Kidney glomerular epithelial cell (primary cell): Measurements from ENCODE around the gene ILF3.

Source experiments
- DNase-seq: peaks from one replicate; lab custom pipeline; 2025; lab: John Stamatoyannopoulos, UW

The ILF3 gene

GRCh38 chr19:10653732-10654609 lies at the start of gene ILF3:
Gene ILF3, plus strand, starts transcription at chr19:10654346. Its CDS starts 16,260 bp downstream, at chr19:10670606.
- DNase-seq, result peak; percentile 98

DNA sequence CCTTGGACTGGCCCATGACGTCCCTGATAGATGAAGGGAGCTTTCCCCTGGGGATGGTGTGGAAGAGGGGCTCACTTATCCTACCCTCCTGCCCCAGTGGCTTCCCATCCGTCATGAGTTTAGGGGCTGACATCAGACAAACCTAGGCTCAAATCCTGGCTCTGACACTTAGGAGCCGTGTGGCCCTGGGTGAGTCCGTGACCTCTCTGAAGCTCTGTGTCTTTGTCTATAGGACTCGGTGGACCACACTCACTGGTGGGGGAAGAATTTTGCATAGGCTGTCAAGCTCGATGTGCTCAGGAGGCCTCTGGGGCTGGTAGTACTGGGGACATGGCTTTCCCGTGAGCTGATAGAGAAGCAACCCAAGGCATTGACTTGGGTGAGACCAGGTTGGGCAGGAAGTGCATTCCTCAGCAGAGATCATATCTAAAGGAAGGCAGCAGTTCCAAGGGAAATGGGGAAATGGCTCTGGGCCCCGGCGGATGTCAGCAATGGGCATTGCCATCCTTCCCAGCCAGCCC lies 49.6 kb upstream of the ILF3 start:
- no peak for DNase-seq

DNA sequence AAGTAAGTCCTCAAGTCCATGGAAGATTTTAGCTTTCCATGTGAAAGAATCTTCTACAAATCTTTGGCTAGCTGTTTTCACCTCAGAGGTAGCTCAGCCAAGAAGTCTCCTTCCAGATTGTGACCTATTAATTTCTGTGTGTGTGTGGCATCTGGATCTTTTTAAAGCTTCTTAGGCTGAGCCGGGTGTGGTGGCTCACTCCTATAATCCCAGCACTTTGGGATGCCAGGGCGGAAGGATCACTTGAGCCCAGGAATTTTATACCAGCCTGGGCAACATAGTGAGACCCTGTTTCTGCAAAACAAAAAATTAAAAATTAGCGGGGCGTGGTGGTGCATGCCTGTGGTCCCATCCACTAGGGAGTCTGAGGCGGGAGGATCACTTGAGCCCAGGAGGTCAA lies 42.2 kb upstream of the ILF3 start:
- DNase-seq, result no peak

GRCh38 chr19:10612499-10613119 lies 41.5 kb upstream of the ILF3 start:
- no peak for DNase-seq

DNA sequence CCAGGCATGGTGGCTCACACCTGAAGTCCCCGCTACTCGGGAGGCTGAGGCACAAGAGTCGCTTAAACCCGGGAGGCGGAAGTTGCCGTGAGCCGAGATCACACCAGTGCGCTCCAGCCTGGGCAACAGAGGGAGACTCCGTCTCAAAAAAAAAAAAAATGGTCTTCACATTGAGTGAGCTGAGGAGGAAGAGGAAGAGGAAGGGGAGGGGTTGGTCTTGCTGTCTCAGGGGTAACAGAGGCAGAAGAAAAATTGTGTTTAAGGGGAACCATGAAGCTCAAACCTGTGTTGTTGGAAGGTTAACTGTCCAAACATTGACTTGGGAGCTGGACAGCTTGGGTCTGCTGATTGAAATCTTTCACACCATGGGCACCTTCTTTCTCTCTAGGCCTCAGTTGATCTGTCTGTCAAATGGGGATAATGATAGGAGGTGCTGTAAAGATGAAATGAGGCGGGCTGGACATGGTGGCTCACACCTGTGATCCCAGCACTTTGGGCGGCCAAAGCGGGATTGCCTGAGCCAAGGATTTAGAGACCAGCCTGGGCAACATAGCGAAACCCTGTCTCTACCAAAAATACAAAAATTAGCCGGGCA lies 38.6 kb upstream of the ILF3 start:
- no peak for DNase-seq

GRCh38 chr19:10617409-10618121 lies 36.6 kb upstream of the ILF3 start:
- DNase-seq, result peak; percentile 51

DNA sequence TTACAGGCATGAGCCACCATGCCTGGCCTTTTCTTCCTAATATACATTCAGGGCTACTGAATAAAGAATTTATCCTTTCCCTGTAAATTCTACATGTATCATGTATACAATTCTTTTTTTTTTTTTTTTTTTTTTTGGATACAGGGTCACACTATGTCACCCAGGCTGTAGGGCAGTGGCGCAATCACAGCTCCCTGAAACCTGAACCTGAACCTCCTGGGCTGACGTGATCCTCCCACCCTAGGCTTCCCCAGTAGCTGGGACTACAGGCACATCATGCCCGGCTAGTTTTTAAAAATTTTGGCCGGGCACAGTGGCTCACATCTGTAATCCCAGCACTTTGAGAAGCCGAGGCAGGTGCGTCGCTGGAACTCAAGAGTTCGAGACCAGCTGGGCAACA lies 35.3 kb upstream of the ILF3 start:
- DNase-seq, result no peak

DNA sequence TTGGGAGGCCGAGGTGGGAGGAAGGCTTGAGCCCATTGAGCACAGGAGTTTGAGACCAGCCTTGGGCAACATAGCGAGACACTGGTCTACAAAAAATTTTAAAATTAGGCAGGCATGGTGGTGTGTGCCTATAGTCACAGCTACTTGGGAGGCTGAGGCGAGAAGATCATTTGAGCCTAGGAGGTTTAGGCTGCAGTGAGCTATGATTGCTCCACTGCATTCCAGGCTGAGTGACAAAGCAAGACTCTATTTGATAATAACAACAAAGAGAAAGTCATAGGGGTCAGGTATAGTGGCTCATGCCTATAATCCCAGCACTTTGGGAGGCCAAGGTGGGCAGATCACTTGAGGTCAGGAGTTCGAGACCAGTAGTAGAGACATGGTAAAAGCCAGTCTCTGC lies 33.4 kb upstream of the ILF3 start:
- no peak for DNase-seq

GRCh38 chr19:10621966-10622365 lies 32.2 kb upstream of the ILF3 start:
- DNase-seq, result no peak

DNA sequence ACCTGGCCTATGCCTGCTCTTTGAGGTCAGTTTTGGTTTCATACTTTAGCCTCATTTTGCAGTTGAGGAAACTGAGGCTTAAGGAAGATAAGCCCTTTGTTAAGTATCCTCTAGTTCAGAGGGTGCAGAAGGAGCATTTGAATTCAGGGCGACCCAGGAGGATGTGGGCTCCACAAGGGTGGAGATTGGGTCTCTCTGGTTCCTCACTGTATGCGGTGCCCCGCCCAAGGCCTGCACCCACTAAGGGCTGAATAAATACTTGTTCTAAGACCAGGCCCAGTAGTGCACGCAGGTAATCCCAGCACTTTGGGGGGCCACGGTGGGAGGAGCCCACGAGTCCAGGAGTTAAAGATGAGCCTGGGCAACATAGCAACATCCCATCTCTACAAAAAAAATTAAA lies 29.6 kb upstream of the ILF3 start:
- no peak for DNase-seq

DNA sequence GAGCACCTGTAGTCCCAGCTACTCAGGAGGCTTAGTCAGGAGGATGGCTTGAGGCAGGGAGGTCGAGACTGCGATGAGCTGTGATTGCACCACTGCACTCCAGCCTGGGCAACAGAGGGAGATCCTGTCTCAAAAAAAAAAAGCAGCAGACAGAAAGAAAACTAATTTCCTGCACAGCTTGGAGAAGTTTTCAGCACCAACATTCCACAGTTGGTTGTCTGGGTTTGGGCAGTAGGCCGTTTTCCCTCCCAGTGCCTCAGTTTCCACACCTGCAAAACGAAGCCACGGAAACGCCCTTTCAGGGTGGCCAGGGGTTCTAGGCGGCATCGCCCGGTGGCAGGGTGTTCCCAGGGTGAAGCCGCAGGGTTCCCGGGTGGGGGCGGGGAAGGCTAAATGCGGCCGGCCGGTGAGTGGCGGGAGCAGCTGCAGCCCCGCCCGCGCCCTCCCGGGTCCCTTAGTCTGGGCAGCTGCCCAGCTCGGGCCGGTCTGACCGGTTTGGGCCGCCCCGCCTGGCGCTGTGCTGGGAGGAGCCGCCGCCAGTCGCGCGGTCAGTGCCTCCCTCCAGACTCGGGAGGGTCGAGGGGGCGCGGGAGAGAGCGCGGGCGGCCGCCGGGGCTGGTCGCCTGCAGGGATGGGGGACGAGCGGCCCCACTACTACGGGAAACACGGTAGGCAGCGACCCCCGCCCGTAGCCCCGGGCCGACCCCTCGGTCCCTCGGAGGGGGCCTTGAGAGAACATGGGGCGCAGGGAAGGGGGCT lies 29.0 kb upstream of the ILF3 start, which contains the start of gene SLC44A2:
TSS of gene SLC44A2 (plus strand) at position 551 of the 759 bp plus-strand sequence. CDS start at position 632, 81 bp downstream.
- DNase-seq, result no peak

DNA sequence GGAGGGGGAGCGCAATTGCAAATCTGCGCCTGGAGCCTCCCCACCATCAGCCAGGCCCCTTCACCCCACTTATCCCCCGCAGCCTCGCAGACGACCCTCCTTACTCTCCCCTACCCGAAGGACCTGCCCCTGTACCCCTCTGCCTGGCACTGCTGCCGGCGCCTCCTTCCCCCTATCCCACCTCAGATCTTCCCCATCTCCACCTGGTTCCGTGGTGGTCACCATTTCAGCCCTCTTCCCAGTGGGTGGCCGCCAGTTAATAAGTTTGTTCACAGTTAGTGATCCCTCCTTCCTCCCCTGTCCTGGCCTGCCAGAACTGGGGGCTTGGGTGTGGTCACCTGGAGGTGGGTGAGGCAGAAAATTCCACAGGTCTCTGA lies 28.4 kb upstream of the ILF3 start:
- no peak for DNase-seq

- no peak for DNase-seq
Measured at GRCh38 chr19:10631874-10632273, 22.3 kb upstream of the ILF3 start.

- DNase-seq, result no peak
Measured at GRCh38 chr19:10634430-10634829, 19.7 kb upstream of the ILF3 start.

DNA sequence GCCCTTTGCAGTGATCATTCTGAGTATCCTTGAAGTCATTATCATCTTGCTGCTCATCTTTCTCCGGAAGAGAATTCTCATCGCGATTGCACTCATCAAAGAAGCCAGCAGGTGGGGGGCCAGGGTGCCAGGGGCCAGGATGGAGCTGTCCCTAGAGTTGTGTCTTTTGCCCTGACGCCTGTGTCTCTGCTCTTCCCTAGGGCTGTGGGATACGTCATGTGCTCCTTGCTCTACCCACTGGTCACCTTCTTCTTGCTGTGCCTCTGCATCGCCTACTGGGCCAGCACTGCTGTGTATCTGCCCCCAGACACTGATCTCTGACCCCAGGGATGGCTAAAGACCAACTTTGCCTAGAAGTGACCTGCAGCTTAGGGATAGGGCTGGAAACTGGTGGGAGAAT lies 19.2 kb upstream of the ILF3 start:
- no peak for DNase-seq

DNA sequence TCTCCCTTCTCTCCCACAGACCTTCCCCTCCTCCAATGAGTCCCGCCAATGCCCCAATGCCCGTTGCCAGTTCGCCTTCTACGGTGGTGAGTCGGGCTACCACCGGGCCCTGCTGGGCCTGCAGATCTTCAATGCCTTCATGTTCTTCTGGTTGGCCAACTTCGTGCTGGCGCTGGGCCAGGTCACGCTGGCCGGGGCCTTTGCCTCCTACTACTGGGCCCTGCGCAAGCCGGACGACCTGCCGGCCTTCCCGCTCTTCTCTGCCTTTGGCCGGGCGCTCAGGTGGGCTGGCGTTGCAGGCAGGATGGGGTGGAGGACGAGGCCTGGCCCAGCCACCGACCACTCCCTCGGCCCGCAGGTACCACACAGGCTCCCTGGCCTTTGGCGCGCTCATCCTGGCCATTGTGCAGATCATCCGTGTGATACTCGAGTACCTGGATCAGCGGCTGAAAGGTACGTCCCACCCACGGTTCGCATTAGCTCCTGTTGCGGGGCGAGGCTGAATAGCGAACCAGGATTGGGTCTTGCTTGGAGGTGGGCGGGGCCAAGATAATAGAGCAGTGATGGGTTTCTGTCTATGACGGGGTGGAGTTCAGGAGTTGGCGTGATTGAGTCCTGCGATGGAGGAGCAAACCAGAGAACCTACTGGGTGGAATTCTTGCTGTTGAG lies 17.7 kb upstream of the ILF3 start:
- no peak for DNase-seq

DNA sequence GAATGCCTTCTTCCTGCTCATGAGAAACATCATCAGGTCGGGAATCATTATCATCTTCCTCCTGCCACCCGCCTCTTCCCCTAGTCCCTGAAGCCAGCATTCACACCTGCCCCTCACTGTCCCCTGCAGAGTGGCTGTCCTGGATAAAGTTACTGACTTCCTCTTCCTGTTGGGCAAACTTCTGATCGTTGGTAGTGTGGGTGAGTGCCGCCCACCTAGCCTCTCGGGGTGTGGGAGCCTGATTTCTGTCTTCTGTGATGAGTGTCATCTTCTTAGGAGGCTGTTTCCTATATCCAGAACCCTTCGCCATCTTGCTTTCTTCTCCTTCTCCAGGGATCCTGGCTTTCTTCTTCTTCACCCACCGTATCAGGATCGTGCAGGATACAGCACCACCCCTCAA lies 16.3 kb upstream of the ILF3 start:
- no peak for DNase-seq

GRCh38 chr19:10639836-10640235 lies 14.3 kb upstream of the ILF3 start:
- no peak for DNase-seq

DNA sequence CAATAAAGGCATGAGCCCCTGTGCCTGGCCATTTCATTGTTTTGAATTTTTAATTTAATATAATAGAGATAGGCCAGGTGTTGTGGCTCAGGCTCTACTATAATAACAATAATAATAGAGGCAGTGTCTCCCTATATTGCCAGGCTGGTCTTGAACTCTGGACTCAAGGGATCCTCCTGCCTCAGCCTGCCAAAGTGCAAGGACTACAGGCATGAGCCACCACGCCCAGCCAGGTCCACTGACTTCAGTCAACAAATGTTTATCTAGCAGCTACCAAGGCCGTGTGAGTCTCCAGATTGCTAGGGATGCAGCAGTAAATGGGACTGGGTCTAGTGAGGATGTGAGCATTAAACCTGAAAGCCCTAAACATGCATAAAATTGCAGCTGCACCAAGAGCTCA lies 13.8 kb upstream of the ILF3 start:
- DNase-seq, result no peak

GRCh38 chr19:10641248-10641647 lies 12.9 kb upstream of the ILF3 start:
- DNase-seq, result no peak
